HG03575 (cell line): Measurements from ENCODE around the gene SOBP.

ENCODE experiments used
- ATAC-seq: cut with Tn5 transposase; IDR thresholded peaks from one replicate; pipeline ENCODE4 v1.9.1; 2021; ENCODE audit not compliant: unreplicated experiment, insufficient number of reproducible peaks, low FRiP score; ENCODE audit errors: extremely low read depth

Gene SOBP

DNA sequence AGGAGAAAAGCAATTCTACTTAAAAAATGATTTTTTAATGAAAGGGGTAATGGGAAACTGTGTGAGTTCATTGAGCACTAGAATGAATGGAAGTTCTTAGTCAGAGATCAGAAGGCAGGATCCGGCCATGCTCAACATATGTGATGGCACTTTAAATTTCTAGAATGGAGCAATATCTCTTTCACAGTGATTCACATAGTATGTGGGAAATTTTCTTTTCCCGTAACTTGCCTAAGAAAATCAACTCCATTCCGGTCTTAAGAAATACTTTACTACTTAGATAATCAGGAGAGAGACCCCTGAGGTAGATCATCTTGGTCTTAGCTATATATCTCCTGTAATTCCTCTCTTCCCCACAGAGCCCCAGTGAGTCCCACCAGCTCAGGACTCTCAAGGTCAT, 202.4 kb downstream of the SOBP start:
- ATAC-seq: no peak

DNA sequence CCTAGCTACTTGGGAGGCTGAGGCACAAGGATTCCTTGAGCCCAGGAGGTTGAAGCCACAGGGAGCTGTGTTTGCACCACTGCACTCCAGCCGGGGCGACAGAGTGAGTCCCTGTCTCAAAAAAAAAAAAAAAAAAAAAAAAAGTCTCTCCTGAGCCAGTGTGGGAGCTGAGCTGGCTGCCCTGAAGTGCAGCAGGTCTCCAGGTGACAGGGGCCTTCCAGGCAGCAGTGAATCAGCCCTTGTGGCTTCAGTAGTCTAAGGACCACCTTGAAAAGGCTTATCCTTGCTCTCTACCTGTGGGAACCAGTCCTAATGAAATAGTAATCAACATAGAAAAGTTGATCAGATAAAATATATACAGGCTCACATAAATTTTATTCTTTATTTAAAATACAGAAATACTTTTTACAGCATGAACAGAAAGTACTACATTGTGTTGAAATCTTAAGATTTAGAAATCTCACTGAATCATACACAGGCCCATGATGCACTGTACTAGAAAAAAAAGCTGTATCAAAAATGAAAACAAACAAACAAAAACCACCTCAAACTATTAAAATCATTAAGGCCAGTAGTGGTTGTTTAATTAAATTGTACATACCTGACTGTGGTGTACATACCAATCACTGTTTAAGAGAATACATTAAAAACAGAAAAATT, 205.3 kb downstream of the SOBP start:
- no peak for ATAC-seq

DNA sequence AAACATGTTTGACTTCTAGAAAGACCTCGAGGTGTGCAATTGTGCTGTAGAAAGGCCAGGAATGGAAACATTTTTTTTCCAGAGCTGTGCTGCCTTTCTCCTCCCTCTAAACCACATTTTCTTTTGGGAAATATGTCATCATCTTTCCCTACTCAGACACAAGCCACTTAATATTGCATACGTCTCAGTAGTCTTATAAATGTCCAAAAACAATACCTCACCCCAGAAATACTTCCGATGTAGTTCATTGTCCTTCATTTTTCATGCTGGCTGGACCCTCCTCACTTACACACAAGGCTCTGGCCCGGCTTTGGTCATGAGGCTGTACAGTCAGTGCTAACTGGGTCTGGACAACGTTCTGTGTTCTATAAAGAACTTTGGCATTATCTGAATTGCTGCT, 207.8 kb downstream of the SOBP start:
- no peak for ATAC-seq

DNA sequence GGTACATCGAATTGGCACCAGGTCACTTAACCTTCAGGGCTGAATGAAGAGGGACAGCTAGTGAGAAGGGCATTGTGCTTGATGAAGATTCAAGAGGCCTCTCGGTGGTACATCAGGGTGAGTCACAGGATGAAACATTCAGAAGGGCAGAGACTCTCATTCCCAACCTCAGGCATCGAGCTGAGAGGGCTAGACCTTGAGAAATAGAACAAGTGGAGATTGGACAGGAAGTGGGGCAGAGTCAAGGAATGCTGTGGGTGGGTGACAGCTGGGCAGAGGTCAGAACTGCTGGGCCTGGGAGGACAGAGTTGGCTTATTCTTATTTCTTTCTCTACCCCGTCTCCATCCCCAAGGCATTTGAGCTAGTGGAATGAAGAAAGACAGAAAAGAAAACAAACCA, 208.2 kb downstream of the SOBP start:
- ATAC-seq: no peak

DNA sequence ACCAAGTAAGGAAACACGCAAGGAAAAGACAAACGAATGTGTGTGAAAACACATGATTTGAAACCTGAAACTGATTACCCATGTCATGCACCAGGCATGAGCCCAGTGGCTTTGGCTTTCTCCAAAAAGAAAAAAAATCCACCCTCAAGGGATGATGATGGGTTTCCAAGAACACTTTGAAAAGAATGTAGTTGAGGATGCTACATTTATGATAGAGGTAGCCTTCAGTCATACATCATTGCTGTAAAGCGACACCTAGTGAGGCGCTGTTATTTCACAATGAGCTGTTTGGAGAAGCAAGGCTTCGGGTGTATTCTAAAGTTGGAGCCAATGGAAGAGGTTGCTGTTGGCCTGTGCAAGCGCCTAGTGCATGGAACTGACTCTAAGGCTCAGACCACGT, 209.3 kb downstream of the SOBP start:
- ATAC-seq: no peak

DNA sequence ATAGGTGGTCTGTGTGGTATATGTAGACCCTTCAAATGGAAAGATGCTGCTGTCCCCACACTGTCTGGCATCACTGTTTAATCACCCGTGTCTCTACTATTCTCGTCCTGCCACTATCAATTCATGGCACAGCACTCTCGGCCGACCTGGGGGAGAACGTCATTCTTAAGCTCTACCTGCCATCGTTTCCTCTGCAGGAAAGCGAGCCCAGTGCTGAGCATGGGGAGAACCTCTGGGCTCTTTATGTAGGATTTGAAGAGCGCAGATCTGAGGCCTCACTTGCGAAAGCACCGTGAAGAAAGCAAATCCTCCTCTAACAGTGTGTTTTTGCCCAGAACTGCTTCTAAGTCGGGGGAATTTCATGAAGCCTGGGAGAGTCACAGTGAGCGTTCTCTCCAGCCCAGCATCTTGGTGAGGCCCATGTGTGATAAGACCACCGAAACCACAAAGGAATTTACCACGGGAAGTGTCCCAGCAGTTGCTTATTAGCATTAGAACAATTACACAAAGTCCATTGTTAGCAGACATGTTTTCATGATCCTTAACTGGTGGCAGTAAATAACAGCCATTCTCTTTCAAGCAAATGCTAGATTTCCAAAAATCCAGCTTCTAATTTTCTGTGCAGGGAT, 209.9 kb downstream of the SOBP start:
- no peak for ATAC-seq

DNA sequence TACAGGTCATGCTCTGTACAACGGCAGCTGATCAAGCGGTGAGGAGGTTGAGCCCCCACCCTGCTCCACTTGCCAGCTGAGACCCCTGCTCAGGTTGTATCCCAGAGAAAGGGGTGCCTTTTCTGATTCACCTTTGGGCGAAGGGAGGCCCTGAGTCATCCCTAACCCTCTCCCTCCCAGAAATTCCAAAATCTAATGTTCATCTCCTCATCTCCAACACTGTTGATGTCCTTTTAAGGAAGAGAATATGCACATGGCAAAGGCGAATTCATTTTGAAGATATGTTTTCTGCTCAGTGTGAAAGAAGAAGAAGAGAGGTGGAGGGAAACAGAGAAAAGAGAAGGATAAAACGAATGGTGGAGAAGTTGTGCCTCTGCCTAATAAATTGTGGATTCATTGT, 213.7 kb downstream of the SOBP start:
- ATAC-seq: no peak

DNA sequence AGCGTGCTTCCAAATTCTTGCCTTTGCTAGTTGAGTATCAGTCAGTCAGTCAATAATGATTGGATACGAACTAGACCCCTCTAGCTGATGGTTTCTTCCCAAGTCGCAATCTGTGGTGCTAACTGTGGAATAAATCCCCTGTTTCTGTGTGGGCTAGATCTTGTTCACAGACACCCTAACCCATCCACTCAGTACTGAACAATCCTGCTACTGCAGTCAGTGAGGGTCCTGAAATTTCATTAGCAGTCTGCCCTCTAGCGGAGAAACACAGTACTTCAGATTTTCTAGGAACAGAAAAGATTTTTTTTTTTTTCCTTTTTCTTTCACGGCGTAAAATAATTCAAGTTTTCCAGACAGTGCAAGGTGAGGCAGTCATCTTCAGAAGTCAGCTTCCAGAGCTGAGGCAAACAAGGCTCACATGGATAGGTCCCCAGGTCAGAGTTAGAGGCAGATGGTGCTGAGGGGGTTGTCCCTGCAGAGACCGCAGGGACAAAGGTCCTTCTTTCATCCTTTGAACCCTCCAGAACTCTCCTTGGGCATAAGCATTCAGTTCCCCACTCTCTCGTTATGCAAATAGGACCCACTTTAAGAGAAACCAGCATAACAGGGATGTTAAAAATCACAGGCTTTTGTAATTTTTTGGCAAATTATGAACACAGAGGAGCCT, 214.6 kb downstream of the SOBP start:
- no peak for ATAC-seq

DNA sequence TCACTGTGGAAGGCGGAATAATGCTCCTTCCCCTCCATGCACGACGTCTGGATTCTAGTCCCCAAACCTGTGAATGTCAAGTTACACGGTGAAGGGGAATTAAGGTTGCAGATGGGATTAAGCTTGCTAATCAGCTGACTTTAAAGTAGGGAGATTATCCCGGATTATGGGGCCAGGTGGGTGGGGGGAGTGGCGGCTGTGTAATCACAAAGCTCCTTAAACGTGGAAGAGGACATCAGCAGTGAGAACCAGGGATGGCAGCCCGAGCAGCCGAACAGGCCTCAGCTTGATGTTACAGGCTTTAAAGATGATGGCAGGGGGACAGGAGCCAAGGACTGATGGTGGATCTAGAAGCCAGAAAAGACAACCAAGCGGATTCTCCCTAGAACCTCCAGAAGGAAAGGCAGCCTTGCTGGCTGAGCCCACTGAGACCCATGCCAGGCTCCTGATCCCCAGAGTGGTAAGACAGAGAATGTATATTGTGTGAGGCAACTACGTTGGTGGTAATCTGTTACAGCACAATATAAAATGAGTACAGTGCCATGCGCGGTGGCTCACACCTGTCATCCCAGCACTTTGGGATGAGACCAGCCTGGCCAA, 216.7 kb downstream of the SOBP start:
- no peak for ATAC-seq

DNA sequence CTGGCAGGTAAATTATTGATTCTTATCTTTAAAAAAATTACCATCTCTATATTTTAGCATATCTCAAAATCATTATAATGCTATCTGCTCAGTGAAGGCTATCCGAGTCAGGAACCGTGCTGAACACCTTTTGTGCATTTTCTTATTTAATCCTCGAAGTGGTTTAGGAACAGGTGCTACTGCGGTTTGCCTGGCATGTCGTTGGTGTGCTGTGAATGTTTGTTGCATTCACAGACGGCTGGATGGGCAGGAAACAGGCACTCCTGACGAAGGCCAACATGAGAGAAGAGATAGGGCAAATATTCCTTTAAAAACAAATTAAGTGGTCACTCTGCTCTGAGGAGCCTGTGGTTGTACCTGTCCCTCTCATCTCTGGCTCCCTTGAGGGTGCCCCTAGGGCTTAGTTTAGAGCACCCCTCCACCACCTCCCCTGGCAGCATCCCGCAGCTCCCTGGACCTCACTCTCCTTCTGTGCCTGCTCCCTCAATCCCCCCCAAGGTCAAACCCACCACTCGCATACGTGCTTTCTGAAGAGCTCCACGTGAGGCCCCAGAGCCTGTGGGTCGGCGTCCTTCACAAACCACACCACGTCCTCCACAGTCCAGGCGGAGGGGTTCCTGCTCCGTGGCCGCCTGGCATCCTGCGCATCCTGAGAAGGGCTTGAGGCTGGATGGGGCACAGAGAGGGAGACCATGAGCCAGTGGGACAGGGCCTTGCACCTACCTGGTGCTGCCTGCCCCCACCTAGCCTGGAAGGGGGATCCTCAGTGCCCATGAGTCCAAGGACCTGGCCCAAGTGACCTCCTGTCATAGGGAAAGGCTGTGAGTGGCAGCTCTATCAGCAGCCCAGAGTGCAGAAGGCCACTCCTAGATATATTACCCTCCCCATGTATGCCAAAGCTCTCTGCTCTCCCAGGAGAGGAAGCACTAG, 217.7 kb downstream of the SOBP start:
- ATAC-seq: no peak

DNA sequence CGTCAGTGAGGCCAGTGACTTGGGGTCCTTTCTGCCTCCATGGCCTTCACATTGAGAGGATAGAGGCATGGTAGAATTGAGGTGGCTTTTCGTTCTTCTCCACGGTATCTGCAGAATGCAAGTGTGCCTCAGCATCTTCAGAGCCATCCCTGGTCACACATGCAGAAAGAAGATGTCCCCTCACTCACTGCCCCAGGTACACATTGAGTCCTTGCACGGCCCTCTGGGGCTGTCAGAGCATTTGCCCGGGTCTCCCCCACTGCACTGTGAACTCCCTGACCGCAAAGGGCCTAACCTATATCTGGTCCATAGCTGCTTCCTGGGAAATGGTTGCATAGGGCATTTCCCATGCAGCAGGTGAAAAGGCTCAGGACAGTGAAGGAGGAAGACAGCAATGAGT, 218.5 kb downstream of the SOBP start:
- ATAC-seq: no peak

DNA sequence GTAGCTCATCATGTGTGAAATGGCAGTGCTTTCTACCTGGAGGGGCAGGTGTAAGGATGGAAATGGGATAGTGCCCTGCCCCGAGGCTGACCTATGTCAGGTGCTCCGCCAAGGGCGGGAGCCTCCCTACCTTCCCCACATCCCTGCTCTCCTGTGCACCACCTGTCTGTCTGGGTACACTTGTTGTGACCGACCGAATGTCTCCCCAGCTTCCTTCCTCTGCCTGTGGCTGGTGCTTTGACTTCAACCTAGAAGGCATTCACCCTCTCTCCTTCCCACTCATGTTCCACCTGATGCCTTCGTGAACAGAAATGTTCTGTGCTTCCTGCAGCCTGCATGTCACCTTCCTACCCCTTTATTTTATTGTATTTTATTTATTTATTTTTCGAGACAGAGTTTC, 219.4 kb downstream of the SOBP start:
- ATAC-seq: no peak
